H1 (cell line): ENCODE results near the gene RITA1. TPM values are rescaled to one million over a fixed set of nuclear protein-coding genes. Genes with fewer than 3 reads are reported as not detected.

Source experiments
- CTCF ChIA-PET: fragments of 300-600 bp; sonication (Branson Sonifier 250); formaldehyde crosslinking; loops from one replicate; lab custom pipeline; 2021; ENCODE audit not compliant: partially characterized antibody; lab: Charles Lee
- POLR2A ChIA-PET: fragments of 300-600 bp; sonication (Branson Sonifier 250); formaldehyde crosslinking; loops from one replicate; lab custom pipeline; 2021; ENCODE audit warnings: inconsistent platforms; ENCODE audit not compliant: partially characterized antibody; lab: Charles Lee
- DNase-seq, 2 experiments: peaks; one replicate each; pipeline versions ENCODE4 v3.0.0 to v3.0.0-alpha.2; 2010 to 2022; ENCODE audit warnings: low spot score in 2 of 2, low read depth in 1 of 2, mixed read lengths in 1 of 2
- FAIRE-seq: peaks from 2 replicates; lab custom pipeline; 2011; peaks lifted over from hg19 to GRCh38; lab: Jason Lieb, UNC
- H2AFZ ChIP-seq: 2 replicates; pipeline ENCODE4 v1.8.1; 2012; ENCODE audit warnings: low read length, inconsistent platforms
- H2AK5ac ChIP-seq: 2 replicates; pipeline ENCODE4 v1.6.1; 2013; ENCODE audit warnings: low read depth, low read length
- H2BK120ac ChIP-seq: replicated peaks from 2 replicates; pipeline ENCODE3; 2013; ENCODE audit warnings: low read depth, low read length, inconsistent platforms
- H2BK12ac ChIP-seq: 2 replicates; pipeline ENCODE4 v1.6.1; 2013; ENCODE audit warnings: low read depth, low read length
- H2BK15ac ChIP-seq: 2 replicates; pipeline ENCODE4 v1.6.1; 2013; ENCODE audit warnings: low read length
- H2BK20ac ChIP-seq: 2 replicates; pipeline ENCODE4 v1.6.1; 2013; ENCODE audit warnings: low read length
- H2BK5ac ChIP-seq: 2 replicates; pipeline ENCODE4 v1.6.1; 2013; ENCODE audit warnings: low read depth, low read length
- H3K14ac ChIP-seq: 2 replicates; pipeline ENCODE4 v1.6.1; 2013; ENCODE audit warnings: inconsistent platforms; ENCODE audit not compliant: insufficient read length
- H3K18ac ChIP-seq: 2 replicates; pipeline ENCODE4 v1.6.1; 2013; ENCODE audit warnings: low read length; ENCODE audit errors: extremely low read depth
- H3K23ac ChIP-seq: 2 replicates; pipeline ENCODE4 v1.6.1; 2013; ENCODE audit warnings: inconsistent platforms; ENCODE audit not compliant: insufficient read length
- H3K23me2 ChIP-seq: 2 replicates; pipeline ENCODE4 v1.6.1; 2013; ENCODE audit warnings: low read depth, low read length
- H3K27ac ChIP-seq: 2 replicates; pipeline ENCODE4 v1.6.1; 2011; ENCODE audit warnings: low read depth, low read length, inconsistent platforms
- H3K27me3 ChIP-seq, 4 experiments: replicated peaks in 1 of 4; 1 replicate in 1 of 4; 2 replicates in 3 of 4; pipeline versions ENCODE4 v1.6.1 to v1.8.1; 2011 to 2013; ENCODE audit warnings: low read length in 3 of 4, mild to moderate bottlenecking in 3 of 4, inconsistent platforms in 2 of 4, mixed read lengths in 2 of 4, moderate library complexity in 1 of 4; ENCODE audit not compliant: control insufficient read depth in 3 of 4, insufficient read depth in 3 of 4; ENCODE audit errors: extremely low read depth in 1 of 4
- H3K36me3 ChIP-seq, 4 experiments: 2 replicates each; pipeline versions ENCODE4 v1.6.1 to v1.8.1; 2011 to 2013; ENCODE audit warnings: mild to moderate bottlenecking in 4 of 4, low read length in 3 of 4, moderate library complexity in 2 of 4, control low read depth in 1 of 4, inconsistent platforms in 1 of 4; ENCODE audit not compliant: insufficient read depth in 4 of 4, control insufficient read depth in 2 of 4
- H3K4ac ChIP-seq: replicated peaks from 2 replicates; pipeline ENCODE3; 2013; ENCODE audit warnings: low read length, low read depth, mixed read lengths, inconsistent platforms; ENCODE audit not compliant: insufficient read length
- H3K4me1 ChIP-seq, 4 experiments: replicated peaks in 1 of 4; 1 replicate in 1 of 4; 2 replicates in 3 of 4; pipeline versions ENCODE4 v1.6.1 to v1.8.1; 2011 to 2013; ENCODE audit warnings: low read length in 3 of 4, inconsistent platforms in 2 of 4, mixed read lengths in 1 of 4; ENCODE audit not compliant: insufficient read depth in 4 of 4, control insufficient read depth in 3 of 4
- H3K4me2 ChIP-seq, 2 experiments: 2 replicates each; pipeline versions ENCODE4 v1.6.1 to v1.8.1; 2011 to 2013; ENCODE audit warnings: low read depth in 2 of 2, low read length in 2 of 2, control low read depth in 1 of 2, inconsistent platforms in 1 of 2, mild to moderate bottlenecking in 1 of 2; ENCODE audit not compliant: insufficient read depth in 1 of 2
- H3K4me3 ChIP-seq, 4 experiments: fragments of 200-600, 300-600 bp in 1 of 4; sonication (generic), shearing (Covaris generic), sonication (Bioruptor Twin) in 1 of 4; 2 replicates each; pipeline versions ENCODE4 v1.5.1 to v1.8.1; 2011 to 2016; ENCODE audit warnings: low read length in 4 of 4, low read depth in 3 of 4, control low read depth in 2 of 4, inconsistent platforms in 2 of 4, mild to moderate bottlenecking in 2 of 4, mixed read lengths in 1 of 4, moderate library complexity in 1 of 4; ENCODE audit not compliant: insufficient read depth in 2 of 4; ENCODE audit errors: extremely low read depth in 1 of 4
- H3K56ac ChIP-seq: replicated peaks from 2 replicates; pipeline ENCODE3; 2013; ENCODE audit warnings: low read depth, mild to moderate bottlenecking, mixed read lengths, low read length, inconsistent platforms; ENCODE audit not compliant: insufficient read length
- H3K79me1 ChIP-seq: 2 replicates; pipeline ENCODE4 v1.6.1; 2013; ENCODE audit warnings: low read depth, low read length, control low read depth
- H3K79me2 ChIP-seq, 2 experiments: 2 replicates each; pipeline versions ENCODE4 v1.6.1 to v1.8.1; 2012 to 2013; ENCODE audit warnings: low read length in 2 of 2, mild to moderate bottlenecking in 2 of 2, inconsistent platforms in 1 of 2; ENCODE audit not compliant: insufficient read depth in 2 of 2, control insufficient read depth in 1 of 2
- H3K9ac ChIP-seq, 4 experiments: replicated peaks in 1 of 4; 1 replicate in 1 of 4; 2 replicates in 3 of 4; pipeline versions ENCODE4 v1.6.1 to v1.8.1; 2011 to 2013; ENCODE audit warnings: low read depth in 3 of 4, low read length in 3 of 4, control low read depth in 2 of 4, mild to moderate bottlenecking in 2 of 4, moderate library complexity in 2 of 4, inconsistent platforms in 1 of 4; ENCODE audit errors: extremely low read depth in 1 of 4
- H3K9me3 ChIP-seq, 2 experiments: 2 replicates each; pipeline versions ENCODE4 v1.6.1 to v1.8.1; 2012 to 2013; ENCODE audit warnings: mild to moderate bottlenecking in 2 of 2, moderate library complexity in 2 of 2, control low read depth in 1 of 2, inconsistent platforms in 1 of 2, low read depth in 1 of 2, low read length in 1 of 2, mixed read lengths in 1 of 2; ENCODE audit not compliant: insufficient read depth in 2 of 2
- H4K20me1 ChIP-seq, 2 experiments: replicated peaks in 1 of 2; 2 replicates each; pipeline versions ENCODE3 to v1.8.1; 2011 to 2013; ENCODE audit warnings: inconsistent platforms in 2 of 2, low read length in 2 of 2, mild to moderate bottlenecking in 1 of 2; ENCODE audit not compliant: insufficient read depth in 2 of 2, control insufficient read depth in 1 of 2
- H4K5ac ChIP-seq: 2 replicates; pipeline ENCODE4 v1.6.1; 2013; ENCODE audit warnings: low read length, low read depth, mixed read lengths, inconsistent platforms; ENCODE audit not compliant: insufficient read length
- H4K8ac ChIP-seq: 2 replicates; pipeline ENCODE4 v1.8.0; 2013; ENCODE audit warnings: mild to moderate bottlenecking, moderate library complexity, low read length, inconsistent platforms; ENCODE audit not compliant: insufficient read depth; ENCODE audit errors: extremely low read depth
- H4K91ac ChIP-seq: replicated peaks from 2 replicates; pipeline ENCODE3; 2013; ENCODE audit warnings: low read length, mixed read lengths, inconsistent platforms; ENCODE audit not compliant: insufficient read length
- BCL11A ChIP-seq, 2 experiments: IDR thresholded peaks; one replicate each; pipeline ENCODE4 v1.6.1; 2011; ENCODE audit warnings: low read depth in 2 of 2, low read length in 2 of 2, mild to moderate bottlenecking in 2 of 2
- CBX5 ChIP-seq: fragments of 300-800, 300-1000 bp; sonication (generic); IDR thresholded peaks from 2 replicates; pipeline ENCODE4 v1.7.1; 2016; ENCODE audit warnings: antibody characterized with exemption, low read length, low read depth
- CEBPB ChIP-seq: IDR thresholded peaks from 2 replicates; pipeline ENCODE4 v1.6.1; 2012; ENCODE audit warnings: low read depth, low read length
- CHD1 ChIP-seq: IDR thresholded peaks from 2 replicates; pipeline ENCODE4 v1.6.1; 2012; ENCODE audit warnings: low read depth, low read length, improper control_type of control experiment
- NRF1 ChIP-seq: IDR thresholded peaks from 2 replicates; pipeline ENCODE4 v1.6.1; 2011; ENCODE audit warnings: mild to moderate bottlenecking, low read depth, low read length, improper control_type of control experiment
- SAP30 ChIP-seq: fragments of 300-600 bp; sonication (generic); IDR thresholded peaks from 2 replicates; pipeline ENCODE4 v1.7.1; 2012; ENCODE audit warnings: low read length, moderate library complexity, mild to moderate bottlenecking, inconsistent platforms; ENCODE audit not compliant: insufficient read depth, insufficient replicate concordance
- WGBS, 2 experiments: shearing (Covaris generic) in 1 of 2; methylation state at CpG; one replicate each; pipeline versions ENCODE4 v1.1.6 to v1.1.7; 2013 to 2015; ENCODE audit warnings: low lambda C conversion rate in 2 of 2, mixed read lengths in 2 of 2, inconsistent platforms in 1 of 2, low coverage in 1 of 2, missing lambda C conversion rate in 1 of 2; ENCODE audit not compliant: insufficient replicate concordance in 2 of 2, insufficient coverage in 1 of 2, insufficient read length in 1 of 2; ENCODE audit errors: extremely low coverage in 1 of 2, missing lambda C conversion rate in 1 of 2; 5-methylcytosine and 5-hydroxymethylcytosine counted together
- polyA plus RNA-seq, 7 experiments: library from polyadenylated mRNA; depleted of rRNA in 3 of 7; stranded (reverse) in 5 of 7; unstranded in 2 of 7; fragments of >200 nt in 5 of 7; fragments of 200-250 nt in 2 of 7; gene quantifications; 1 replicate in 5 of 7; 2 replicates in 1 of 7; 4 replicates in 1 of 7; pipeline versions ENCODE4 v1.2.1 to v1.2.3, GENCODE V29; 2011 to 2013; ENCODE audit warnings: missing spikeins in 2 of 7, mixed read lengths in 2 of 7
- total RNA-seq: library from RNA; stranded (reverse); fragmentation: NEBNext Ultra II Directional; extraction: Animal tissue kit (Norgen Biotek cat#: 25700); gene quantifications from 2 replicates; pipeline ENCODE4 v1.2.1, GENCODE V29; 2021

RITA1 gene
- total and polyA plus RNA-seq, 2 of the 8 experiments (the other 6 are each of a cell fraction or from before 2014, with no cell fraction given) = 24.1 to 25.8 TPM

GRCh38 chr12:113169697-113170096 lies 15.8 kb upstream of the RITA1 start:
- Histone ChIP-seq H3K4me2 (no peak overlapping the region), H3K4me1 (no peaks in the 10 kb centered on the region), H3K56ac (no peak overlapping the region), H3K27ac (no peak overlapping the region), H3K4me3 (no peak overlapping the region), H2BK15ac (no peak overlapping the region), H3K79me1 (no peaks in the 10 kb centered on the region), H4K5ac (no peak overlapping the region), H3K9me3 (no peaks in the 10 kb centered on the region), H3K23ac (no peak overlapping the region), H3K4ac (no peak overlapping the region), H2BK5ac (no peak overlapping the region), H2BK12ac (no peak overlapping the region), H2BK120ac (no peak overlapping the region), H3K27me3 (no peaks in the 10 kb centered on the region), H3K79me2 (no peaks in the 10 kb centered on the region), H3K18ac (no peak overlapping the region), H2AFZ (no peak overlapping the region), H3K9ac (no peak overlapping the region), H2AK5ac (no peak overlapping the region), H3K36me3 (peaks cover 27 to 67% (median 56%) of the 10 kb centered on the region in 4 experiments), H3K23me2 (no peaks in the 10 kb centered on the region), H3K14ac (no peak overlapping the region), H4K91ac (no peak overlapping the region), H4K8ac (no peak overlapping the region), H4K20me1 (peaks cover 9 to 16% of the 10 kb centered on the region in 2 experiments), H2BK20ac (no peak overlapping the region)
- ChIA-PET CTCF (interaction anchor here (0.6 to 6.9 kb wide), 4 partner anchors 17 to 785 kb away, joined by 3 to 67 read pairs (median 6); partner anchors contain the start of gene RASAL1), POLR2A (interaction anchor here (0.7 kb wide), 1 partner anchor 304 kb away, joined by 3 read pairs; no protein-coding TSS in a partner anchor)
- DNase-seq = no peak
- 94% methylated on average over 13 of the region's 13 CpGs; no CpG with 5 or more reads in 1 of the 2 experiments for WGBS, 2 experiments
- no peak for FAIRE-seq
- TF ChIP-seq BCL11A (IDR thresholded peaks at IDR 0.05; ENCODE audit: low read depth in 2 of 2, low read length in 2 of 2) (no peak), CEBPB (no peak), CHD1 (no peak), SAP30 (no peak), NRF1 (no peak), CBX5 (no peak)
